Osteoblast (primary cell): ENCODE data around the gene MID1. TPM values are rescaled to one million over a fixed set of nuclear protein-coding genes. Genes with fewer than 3 reads are reported as not detected.

Source experiments
- DNase-seq: peaks from one replicate; pipeline ENCODE4 v3.0.0; 2011; ENCODE audit warnings: low spot score, mixed read lengths; ENCODE audit not compliant: insufficient read length; ENCODE audit errors: missing footprints
- H2AFZ ChIP-seq: 2 replicates; pipeline ENCODE4 v1.6.0; 2011; ENCODE audit warnings: mild to moderate bottlenecking, low read length
- H3K27ac ChIP-seq: 2 replicates; pipeline ENCODE4 v1.5.1; 2011; ENCODE audit warnings: mild to moderate bottlenecking, low read depth, low read length, moderate library complexity
- H3K27me3 ChIP-seq: 2 replicates; pipeline ENCODE4 v1.6.0; 2012; ENCODE audit warnings: mild to moderate bottlenecking, control low read depth, inconsistent platforms, low read length, moderate library complexity; ENCODE audit not compliant: insufficient read depth
- H3K36me3 ChIP-seq: 2 replicates; pipeline ENCODE4 v1.5.1; 2011; ENCODE audit warnings: mild to moderate bottlenecking, low read length, control low read depth, moderate library complexity; ENCODE audit not compliant: insufficient read depth
- H3K4me1 ChIP-seq: 2 replicates; pipeline ENCODE4 v1.5.1; 2011; ENCODE audit warnings: mild to moderate bottlenecking, low read length, control low read depth, moderate library complexity; ENCODE audit not compliant: insufficient read depth
- H3K4me2 ChIP-seq: 2 replicates; pipeline ENCODE4 v1.6.0; 2011; ENCODE audit warnings: mild to moderate bottlenecking, low read length; ENCODE audit not compliant: insufficient read depth
- H3K4me3 ChIP-seq: fragments of 200-600 bp; sonication (generic); 3 replicates; pipeline ENCODE4 v1.5.1; 2012; ENCODE audit warnings: mild to moderate bottlenecking, low read length, inconsistent platforms; ENCODE audit not compliant: insufficient read depth
- H3K79me2 ChIP-seq: 2 replicates; pipeline ENCODE4 v1.6.0; 2012; ENCODE audit warnings: mild to moderate bottlenecking, low read length, control low read depth, inconsistent platforms; ENCODE audit not compliant: insufficient read depth
- H3K9me3 ChIP-seq: 2 replicates; pipeline ENCODE4 v1.5.1; 2011; ENCODE audit warnings: low read depth, low read length, control low read depth
- H4K20me1 ChIP-seq: 2 replicates; pipeline ENCODE4 v1.6.0; 2012; ENCODE audit warnings: mild to moderate bottlenecking, low read length, control low read depth; ENCODE audit not compliant: insufficient read depth
- total RNA-seq: library from RNA; depleted of rRNA; stranded (reverse); fragments of >200 nt; gene quantifications from 2 replicates; pipeline ENCODE4 v1.2.3, GENCODE V29; 2012
- TF ChIP-seq, protein P1 (sequence below): IDR thresholded peaks from 2 replicates; pipeline ENCODE4 v1.5.1; 2011; ENCODE audit warnings: mild to moderate bottlenecking, low read depth, low read length, moderate library complexity; ENCODE audit errors: extremely low read depth

Gene MID1
- total RNA-seq, 1 donor = 26.8 TPM

GRCh38 chrX:10612215-10612614 lies 8.2 kb downstream of the MID1 start:
- peaks cover 39% of the 10 kb centered on the region for H3K4me1 ChIP-seq
- H4K20me1 ChIP-seq = peaks cover 8% of the 10 kb centered on the region
- H3K36me3 ChIP-seq = no peaks in the 10 kb centered on the region
- H3K4me3 ChIP-seq = no peak overlapping the region
- peaks cover 76% of the 10 kb centered on the region for H3K79me2 ChIP-seq
- no peaks in the 10 kb centered on the region for H3K27me3 ChIP-seq
- H3K9me3 ChIP-seq = no peaks in the 10 kb centered on the region
- no peak overlapping the region for H2AFZ ChIP-seq
- peak overlapping the region; percentile 70 for H3K27ac ChIP-seq
- H3K4me2 ChIP-seq = peak overlapping the region; percentile 21
- TF ChIP-seq, protein P1, sequence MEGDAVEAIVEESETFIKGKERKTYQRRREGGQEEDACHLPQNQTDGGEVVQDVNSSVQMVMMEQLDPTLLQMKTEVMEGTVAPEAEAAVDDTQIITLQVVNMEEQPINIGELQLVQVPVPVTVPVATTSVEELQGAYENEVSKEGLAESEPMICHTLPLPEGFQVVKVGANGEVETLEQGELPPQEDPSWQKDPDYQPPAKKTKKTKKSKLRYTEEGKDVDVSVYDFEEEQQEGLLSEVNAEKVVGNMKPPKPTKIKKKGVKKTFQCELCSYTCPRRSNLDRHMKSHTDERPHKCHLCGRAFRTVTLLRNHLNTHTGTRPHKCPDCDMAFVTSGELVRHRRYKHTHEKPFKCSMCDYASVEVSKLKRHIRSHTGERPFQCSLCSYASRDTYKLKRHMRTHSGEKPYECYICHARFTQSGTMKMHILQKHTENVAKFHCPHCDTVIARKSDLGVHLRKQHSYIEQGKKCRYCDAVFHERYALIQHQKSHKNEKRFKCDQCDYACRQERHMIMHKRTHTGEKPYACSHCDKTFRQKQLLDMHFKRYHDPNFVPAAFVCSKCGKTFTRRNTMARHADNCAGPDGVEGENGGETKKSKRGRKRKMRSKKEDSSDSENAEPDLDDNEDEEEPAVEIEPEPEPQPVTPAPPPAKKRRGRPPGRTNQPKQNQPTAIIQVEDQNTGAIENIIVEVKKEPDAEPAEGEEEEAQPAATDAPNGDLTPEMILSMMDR = no peak
- DNase-seq = no peak

GRCh38 chrX:10611441-10612090 lies 8.8 kb downstream of the MID1 start:
- no peak for DNase-seq
- Histone ChIP-seq H3K36me3 (no peaks in the 10 kb centered on the region), H3K4me3 (no peak overlapping the region), H3K27me3 (no peaks in the 10 kb centered on the region), H3K4me2 (peak overlapping the region; percentile 21), H2AFZ (no peak overlapping the region), H3K27ac (peak overlapping the region; percentile 70), H4K20me1 (peaks cover 8% of the 10 kb centered on the region), H3K4me1 (peaks cover 32% of the 10 kb centered on the region), H3K9me3 (no peaks in the 10 kb centered on the region), H3K79me2 (peaks cover 76% of the 10 kb centered on the region)
- TF ChIP-seq, protein P1 = no peak

- Histone ChIP-seq H3K9me3 (no peaks in the 10 kb centered on the region), H2AFZ (no peak overlapping the region), H3K36me3 (no peaks in the 10 kb centered on the region), H3K4me1 (peaks cover 27% of the 10 kb centered on the region), H3K27ac (no peak overlapping the region), H3K27me3 (no peaks in the 10 kb centered on the region), H4K20me1 (peaks cover 8% of the 10 kb centered on the region), H3K4me2 (no peak overlapping the region), H3K79me2 (peaks cover 72% of the 10 kb centered on the region), H3K4me3 (no peak overlapping the region)
- DNase-seq = peak; percentile 76
- TF ChIP-seq, protein P1 = no peak
Observed at GRCh38 chrX:10608099-10608498, 12.3 kb downstream of the MID1 start.

GRCh38 chrX:10607233-10607632 lies 13.2 kb downstream of the MID1 start:
- TF ChIP-seq, protein P1 = no peak
- peaks cover 77% of the 10 kb centered on the region for H3K79me2 ChIP-seq
- peaks cover 8% of the 10 kb centered on the region for H4K20me1 ChIP-seq

More at GRCh38 chrX:10607233-10607632, 13.2 kb downstream of the MID1 start:
- Histone ChIP-seq H3K9me3 (no peaks in the 10 kb centered on the region), H3K4me2 (no peak overlapping the region), H2AFZ (no peak overlapping the region), H3K36me3 (no peaks in the 10 kb centered on the region), H3K27ac (no peak overlapping the region), H3K4me3 (no peak overlapping the region), H3K27me3 (no peaks in the 10 kb centered on the region), H3K4me1 (peaks cover 26% of the 10 kb centered on the region)
- DNase-seq = no peak
